GF-D8 (cell line): ENCODE data around the gene PFAS.

ENCODE experiments used
- DNase-seq: peaks from one replicate; lab custom pipeline; 2025; lab: John Stamatoyannopoulos, UW

Gene PFAS

GRCh38 chr17:8268550-8269298, 19.6 kb downstream of the PFAS start:
- no peak for DNase-seq

- DNase-seq: no peak
Observed at GRCh38 chr17:8272421-8272820, 23.3 kb downstream of the PFAS start.

DNA sequence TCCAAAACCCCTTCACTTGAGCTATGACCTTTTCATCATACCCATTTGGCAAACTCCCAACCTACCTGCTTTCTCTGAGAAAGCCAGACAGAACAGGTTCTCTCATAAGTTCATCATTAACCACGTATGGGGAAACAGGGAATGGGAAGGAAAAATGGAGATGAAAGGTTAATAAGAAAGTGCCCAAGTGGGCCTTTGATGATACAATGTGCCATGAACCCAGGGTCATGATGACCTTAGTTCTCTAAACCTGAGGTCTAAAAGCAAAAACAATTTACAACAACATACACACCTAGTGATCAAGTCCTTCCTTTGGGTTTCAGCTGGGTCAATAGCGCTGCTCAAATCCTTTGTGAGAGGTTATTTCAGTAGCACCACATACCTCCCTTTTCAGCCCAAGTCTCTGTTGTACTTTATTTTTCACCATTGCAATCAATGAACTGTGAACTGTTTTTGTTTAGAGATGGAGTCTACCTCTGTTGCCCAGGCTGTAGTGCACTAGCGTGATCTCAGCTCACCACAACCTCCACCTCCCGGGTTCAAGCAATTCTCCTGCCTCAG, 24.9 kb downstream of the PFAS start:
- DNase-seq: no peak

GRCh38 chr17:8274816-8275215, 25.7 kb downstream of the PFAS start:
- no peak for DNase-seq

DNA sequence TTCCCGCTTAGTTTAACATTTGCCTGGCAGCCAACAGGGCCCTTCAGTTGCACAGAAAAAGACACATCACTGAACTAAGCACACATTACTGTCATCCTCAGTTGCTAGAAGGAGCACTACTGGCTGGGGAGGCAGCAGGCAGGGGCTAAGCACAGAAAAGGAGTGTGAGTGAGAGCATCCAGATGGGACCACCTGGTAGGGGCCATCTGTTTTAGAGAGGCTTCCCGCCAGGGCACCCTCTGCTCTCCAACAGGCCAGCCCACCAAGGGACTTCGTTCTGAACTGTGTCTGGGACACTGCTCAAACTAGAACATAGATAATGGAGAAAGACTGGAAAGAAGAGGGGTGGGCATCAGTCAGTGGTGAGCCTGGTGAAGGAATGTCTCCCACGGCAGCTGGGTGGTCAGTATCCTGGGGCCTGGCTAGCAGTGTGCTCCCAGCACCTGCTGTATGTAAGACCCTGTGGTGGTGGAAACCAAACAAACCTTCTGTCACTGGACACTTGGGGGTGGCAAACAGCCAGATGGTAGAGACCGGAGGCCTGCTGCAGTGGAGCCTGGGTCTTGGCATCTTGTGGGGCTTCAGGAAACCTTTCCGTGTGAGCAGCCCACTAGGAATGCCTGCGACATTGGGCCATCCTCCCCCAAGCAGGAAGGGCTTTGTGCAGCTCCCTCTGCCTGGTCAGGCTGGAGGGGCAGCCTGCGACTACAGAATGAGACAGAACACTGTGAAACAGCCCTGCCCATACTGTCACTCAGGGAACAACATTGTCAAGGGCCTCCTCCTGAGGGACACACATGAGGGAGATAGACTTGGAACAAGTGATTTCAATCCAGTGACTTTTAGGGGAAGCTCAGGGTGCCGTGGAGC, 26.6 kb downstream of the PFAS start:
- no peak for DNase-seq

DNA sequence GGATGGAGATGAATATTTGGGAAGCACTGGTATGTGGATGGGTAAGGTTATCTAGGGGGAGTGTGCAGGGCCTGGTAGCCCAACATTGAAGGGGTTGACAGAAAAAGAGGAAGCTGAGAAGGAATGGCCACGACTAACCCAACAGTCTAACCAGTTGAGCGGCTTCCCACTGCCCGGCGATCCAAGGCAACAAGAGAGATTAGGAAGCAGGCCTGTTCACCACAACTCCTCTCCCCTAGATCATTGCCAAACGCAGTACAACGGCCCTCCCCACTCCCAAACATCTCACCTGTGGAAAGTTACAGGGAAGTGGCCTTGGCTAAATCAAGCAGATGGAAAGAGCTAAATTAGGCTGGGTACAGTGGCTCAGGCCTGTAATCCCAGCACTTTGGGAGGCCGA, 28.2 kb downstream of the PFAS start:
- DNase-seq: no peak

- no peak for DNase-seq
Observed at GRCh38 chr17:8282345-8282744, 33.3 kb downstream of the PFAS start.

DNA sequence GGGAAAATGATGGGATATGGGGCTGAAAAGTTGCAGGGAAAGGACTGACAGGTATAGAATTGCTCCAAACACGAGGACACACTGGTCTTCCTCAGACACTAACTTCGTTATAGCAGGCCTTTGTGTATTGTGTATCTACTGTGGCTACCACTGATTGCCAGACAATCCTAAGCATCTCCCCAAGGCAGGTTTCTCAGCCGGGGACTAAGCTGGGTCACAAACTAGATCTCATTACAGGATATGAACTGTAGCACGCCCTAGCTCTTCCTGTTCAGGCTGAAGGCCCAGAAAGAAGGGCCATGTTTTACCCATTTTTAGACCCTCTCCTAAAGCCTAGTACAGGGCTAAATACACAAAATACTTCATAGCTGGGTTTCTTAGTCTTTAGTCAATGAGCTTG, 34.3 kb downstream of the PFAS start:
- DNase-seq: no peak

GRCh38 chr17:8284126-8284525, 35.0 kb downstream of the PFAS start:
- DNase-seq: no peak

DNA sequence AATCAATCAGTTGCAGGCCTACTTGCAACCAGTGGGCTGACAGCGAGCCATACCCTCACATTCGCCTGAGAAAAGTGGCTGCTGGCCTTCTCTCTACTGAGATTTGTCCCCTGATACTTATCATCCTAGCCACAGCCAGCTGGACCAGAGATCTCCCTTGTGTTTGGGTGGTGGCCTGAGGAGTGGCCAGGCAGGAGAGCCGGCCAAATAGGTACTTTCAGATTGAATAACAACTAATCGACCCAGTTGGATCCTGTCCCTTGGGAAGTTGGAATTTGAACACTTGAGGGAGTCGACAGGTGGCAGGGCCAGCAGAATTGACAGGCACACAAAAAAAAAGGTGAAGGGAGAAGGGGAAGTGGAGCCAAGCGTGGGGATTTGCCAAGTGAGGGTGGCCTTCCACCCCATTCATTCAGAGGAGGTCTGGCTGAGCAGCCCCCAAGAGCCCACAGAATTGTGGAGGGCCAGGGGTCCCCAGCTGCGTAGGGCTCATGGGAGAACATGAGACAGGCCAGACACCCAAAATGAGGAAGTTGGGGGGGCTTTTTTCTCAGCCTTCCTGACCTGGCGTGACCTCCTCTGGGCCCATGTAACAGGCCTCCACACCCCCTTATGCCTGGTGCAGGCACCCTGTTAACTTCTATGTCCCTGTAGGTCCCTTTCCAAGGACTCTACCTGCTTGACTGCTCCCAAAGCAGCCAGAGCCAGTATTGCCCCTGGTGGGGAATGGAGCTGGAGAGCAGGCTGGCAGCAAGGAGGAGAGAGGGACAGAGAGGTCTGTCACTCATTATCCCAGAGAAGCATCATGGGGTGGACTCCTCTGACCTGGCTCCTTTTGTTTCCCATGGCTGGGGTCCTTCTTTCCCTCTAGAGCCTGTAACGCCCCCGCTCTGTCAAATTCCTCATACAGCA, 36.4 kb downstream of the PFAS start:
- peak; percentile 17 for DNase-seq

- no peak for DNase-seq
Observed at GRCh38 chr17:8287651-8288335, 38.7 kb downstream of the PFAS start.

GRCh38 chr17:8288336-8289102, 39.4 kb downstream of the PFAS start, which contains the start of gene RANGRF:
Gene RANGRF (plus strand): TSS chr17:8288670. CDS start chr17:8288789, 119 bp downstream.
- peak; percentile 26 for DNase-seq

DNA sequence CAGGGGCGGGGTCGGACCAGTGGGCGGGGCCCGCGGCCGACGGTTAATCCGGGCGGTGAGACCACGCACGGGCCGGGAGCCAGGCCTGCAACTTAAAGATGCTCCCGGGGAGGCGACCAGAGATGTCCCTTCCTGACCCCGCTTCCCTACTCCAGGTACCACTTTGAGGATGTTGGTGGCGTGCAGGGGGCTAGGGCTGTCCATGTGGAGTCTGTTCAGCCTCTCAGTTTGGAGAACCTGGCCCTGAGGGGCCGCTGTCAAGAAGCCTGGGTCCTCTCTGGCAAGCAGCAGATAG, 40.0 kb downstream of the PFAS start:
- no peak for DNase-seq

- no peak for DNase-seq
Observed at GRCh38 chr17:8290043-8290442, 41.0 kb downstream of the PFAS start.

- DNase-seq: no peak
Observed at GRCh38 chr17:8292639-8293395, 43.7 kb downstream of the PFAS start.

DNA sequence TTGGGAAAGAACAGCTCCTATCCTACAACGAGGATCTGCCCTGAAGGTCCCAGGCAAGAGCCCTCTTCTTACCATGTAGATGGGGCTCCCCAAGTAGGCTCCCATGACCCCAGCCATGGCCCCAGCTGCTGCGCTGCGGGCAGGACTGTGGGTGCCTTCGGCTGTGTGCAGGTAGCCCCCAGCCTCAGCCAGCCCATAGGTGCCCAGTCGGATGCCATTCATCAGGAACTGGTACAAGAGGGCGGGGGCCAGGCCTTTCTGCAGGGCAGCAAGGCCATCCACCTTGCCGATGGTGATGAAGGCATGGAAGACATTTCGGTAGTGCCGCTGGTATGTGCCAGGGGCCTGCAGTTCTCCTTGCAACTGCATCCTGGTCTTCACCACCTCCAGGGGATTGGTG, 45.3 kb downstream of the PFAS start:
- no peak for DNase-seq

DNA sequence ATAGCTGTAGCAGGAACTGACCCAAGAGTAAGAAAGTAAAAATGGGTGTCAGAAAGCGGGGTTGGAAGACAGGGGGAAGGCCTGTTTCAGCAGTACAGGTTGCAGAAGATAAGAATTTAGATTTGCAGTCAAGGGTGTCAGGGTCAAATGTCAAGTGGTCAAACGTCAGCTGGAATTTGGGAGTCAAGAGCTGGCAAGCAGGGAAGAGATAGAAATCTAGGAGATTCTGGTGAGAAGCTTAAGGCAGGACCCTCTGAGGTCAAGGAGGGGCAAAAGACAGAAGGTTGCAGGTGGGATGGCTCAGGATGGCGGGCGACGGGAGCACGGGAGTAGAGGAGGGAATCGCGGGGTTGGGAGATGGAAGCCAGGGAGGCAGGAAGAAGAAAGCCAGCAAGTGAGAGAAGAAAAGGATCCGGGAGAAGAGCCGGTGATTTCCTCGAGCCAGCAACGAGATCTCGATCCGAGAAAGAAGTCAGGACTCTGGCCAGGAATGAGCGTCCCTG, 45.8 kb downstream of the PFAS start:
- DNase-seq: no peak

GRCh38 chr17:8300226-8300625, 51.1 kb downstream of the PFAS start:
- DNase-seq: no peak

DNA sequence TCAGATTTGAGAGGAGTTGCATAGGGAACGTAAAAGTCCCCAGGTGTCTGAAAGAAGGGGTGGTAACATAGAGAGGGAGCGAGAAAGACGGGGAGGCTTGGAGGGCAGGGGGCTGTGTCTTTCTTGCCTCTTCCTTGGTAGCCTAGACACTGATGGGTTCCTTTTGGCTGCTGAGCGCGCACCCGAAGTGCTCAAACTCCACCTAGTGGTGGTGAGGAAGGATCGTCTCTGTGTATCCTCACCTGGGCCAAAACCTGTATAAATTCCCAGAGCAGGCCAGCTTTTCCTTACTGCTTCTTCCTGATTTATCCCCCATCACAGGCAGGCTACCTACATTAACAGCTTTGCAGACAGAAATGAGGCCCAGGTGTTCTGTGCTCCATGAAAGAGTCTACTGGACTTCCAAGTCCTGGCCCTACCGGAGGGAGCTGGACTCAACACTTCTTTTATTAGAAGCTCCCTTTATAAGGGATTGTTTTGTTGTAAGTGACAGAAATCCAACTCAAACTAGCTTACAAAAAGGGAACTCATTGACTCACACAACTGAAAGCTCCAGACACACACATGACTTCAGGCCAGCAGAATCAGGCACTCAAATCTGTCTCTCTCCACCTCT, 51.6 kb downstream of the PFAS start:
- peak; percentile 14 for DNase-seq
